ENCODE data around the gene MSRB1. TPM values are rescaled to one million over a fixed set of nuclear protein-coding genes. Genes with fewer than 3 reads are reported as not detected.

Gene MSRB1
- polyA plus RNA-seq, 3 donors = 79.7 to 87.6 (median 82.1) TPM

GRCh38 chr16:1981398-1981836 is 38.4 kb upstream of the MSRB1 start, which contains the start of gene NOXO1:
Gene NOXO1, minus strand, starts transcription at chr16:1981469. Its CDS starts 290 bp downstream, at chr16:1981179.
- no peak for DNase-seq

GRCh38 chr16:1980770-1981087 is 37.7 kb upstream of the MSRB1 start:
- DNase-seq = no peak

GRCh38 chr16:1980030-1980769 is 37.2 kb upstream of the MSRB1 start:
- no peak for DNase-seq

DNA sequence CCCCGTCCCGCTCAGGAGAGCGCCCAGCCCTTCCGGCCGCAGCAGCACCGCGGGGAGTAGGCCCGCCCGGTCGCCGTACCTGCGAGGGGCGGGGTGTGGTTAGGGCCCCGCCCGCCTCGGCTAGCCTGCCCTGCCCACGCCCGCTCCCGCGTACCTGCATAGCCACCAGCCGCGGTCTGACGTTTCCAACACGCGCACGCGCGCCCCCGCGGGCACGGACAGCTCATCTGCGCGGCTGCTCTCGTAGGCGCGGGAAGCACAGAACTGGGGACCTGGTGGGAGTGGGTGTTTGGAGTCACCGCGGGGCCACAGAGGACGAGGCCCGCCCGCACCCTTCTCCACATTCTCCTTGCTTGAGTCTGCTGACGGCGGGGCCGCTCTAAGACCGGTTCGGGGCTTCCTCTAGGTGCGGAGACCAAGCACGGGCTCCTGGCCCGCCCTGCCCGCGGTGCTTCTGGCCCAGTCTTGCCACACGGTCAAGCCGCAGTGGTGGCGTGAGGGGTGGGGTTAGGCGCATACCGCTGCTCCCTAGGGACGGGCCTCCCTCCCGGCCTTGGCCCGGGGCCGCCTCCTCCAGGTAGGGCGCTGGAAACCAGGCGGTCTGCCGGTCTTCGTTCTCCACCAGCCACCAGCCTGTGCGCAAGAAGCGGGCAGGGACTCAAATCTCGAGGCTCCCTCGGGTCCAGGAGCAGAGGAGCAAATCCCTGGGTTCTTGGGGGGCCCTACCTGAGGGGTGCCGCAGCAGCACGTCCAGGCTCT is 36.5 kb upstream of the MSRB1 start:
- no peak for DNase-seq

GRCh38 chr16:1978476-1979120 is 35.6 kb upstream of the MSRB1 start:
- no peak for DNase-seq

DNA sequence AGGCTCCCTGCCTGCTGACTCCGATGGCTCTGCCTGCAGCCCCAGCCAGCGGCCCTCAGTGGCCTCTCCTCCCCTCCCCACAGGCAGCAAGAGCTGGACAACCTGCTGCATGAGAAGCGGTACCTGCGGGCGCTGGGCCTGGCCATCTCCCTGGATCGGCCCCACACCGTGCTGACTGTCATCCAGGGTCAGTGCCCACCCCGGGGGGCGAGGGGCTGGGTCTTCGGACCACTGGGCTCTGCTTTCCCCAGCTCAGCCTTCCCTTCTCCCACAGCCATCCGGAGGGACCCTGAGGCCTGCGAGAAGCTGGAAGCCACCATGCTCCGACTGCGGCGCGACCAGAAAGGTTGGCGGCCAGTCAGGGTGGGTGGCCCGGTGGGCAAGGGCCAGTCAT is 34.9 kb upstream of the MSRB1 start:
- no peak for DNase-seq

- DNase-seq = no peak
Measured at GRCh38 chr16:1976951-1977874, 34.2 kb upstream of the MSRB1 start.

DNA sequence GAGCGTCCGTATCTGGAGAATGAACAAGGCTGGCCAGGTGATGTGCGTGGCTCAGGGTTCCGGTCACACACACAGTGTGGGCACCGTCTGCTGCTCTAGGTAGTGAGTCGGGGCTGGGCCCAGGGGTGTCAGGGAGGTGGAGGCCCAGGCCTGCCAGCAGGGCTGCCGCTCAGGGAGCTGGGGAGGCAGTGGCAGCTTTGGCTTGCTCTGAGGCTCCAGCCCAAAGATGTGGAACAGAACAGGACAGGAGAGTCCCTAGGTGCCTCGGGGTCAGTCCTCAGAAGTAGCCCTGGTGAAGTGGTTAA is 33.2 kb upstream of the MSRB1 start:
- no peak for DNase-seq

GRCh38 chr16:1975432-1976215 is 32.6 kb upstream of the MSRB1 start:
- DNase-seq = no peak

DNA sequence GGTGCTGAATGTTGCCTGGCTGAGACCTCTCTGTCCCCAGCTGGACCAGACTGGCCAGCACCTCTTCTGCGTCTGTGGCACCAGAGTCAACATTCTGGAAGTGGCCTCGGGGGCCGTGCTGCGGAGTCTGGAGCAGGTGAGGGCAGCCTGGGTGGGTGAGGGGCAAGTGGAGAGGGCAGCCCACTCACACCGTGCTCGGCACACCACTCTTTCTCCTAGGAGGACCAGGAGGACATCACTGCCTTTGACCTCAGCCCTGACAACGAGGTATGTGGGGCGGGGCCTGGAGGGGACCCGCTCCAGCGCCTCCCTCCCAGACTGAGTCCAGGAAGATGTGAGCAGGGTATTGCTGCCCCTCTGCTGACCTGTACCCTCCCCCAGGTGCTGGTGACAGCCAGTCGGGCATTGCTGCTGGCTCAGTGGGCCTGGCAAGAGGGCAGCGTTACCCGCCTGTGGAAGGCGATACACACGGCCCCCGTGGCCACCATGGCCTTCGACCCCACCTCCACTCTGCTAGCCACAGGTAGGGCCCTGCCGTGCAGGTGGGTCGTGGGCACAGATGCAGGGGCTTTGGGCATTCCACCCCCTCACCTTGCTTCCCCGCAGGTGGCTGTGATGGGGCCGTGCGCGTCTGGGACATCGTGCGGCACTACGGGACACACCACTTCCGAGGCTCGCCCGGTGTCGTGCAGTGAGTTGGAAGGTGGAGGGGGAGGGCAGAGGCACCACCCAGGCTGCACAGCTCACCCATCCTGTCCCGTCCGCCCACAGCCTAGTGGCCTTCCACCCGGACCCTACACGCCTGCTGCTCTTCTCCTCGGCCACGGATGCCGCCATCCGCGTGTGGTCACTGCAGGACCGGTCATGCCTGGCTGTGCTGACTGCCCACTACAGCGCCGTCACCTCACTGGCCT is 31.4 kb upstream of the MSRB1 start:
- DNase-seq = no peak

GRCh38 chr16:1973461-1974156 is 30.6 kb upstream of the MSRB1 start:
- no peak for DNase-seq

DNA sequence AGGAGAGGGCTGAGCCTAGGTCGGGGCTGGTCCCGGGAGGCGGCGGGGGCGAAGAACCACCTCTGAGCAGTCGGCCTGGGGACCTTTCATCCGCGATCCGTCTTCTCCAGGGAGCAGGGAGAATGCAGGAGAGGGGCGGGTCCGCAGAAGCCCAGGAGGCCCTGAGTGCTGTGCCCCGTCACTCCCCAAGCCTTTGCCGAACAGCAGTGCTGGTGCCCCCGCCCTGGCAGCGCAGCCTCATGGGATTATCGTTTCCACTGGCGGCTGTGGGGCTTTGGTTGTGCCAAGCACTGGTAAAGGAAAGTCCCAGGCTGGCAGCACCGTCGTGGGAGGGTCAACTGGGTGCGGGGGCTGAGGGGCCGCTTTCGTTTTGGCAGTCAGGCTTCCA is 29.5 kb upstream of the MSRB1 start:
- DNase-seq = no peak

DNA sequence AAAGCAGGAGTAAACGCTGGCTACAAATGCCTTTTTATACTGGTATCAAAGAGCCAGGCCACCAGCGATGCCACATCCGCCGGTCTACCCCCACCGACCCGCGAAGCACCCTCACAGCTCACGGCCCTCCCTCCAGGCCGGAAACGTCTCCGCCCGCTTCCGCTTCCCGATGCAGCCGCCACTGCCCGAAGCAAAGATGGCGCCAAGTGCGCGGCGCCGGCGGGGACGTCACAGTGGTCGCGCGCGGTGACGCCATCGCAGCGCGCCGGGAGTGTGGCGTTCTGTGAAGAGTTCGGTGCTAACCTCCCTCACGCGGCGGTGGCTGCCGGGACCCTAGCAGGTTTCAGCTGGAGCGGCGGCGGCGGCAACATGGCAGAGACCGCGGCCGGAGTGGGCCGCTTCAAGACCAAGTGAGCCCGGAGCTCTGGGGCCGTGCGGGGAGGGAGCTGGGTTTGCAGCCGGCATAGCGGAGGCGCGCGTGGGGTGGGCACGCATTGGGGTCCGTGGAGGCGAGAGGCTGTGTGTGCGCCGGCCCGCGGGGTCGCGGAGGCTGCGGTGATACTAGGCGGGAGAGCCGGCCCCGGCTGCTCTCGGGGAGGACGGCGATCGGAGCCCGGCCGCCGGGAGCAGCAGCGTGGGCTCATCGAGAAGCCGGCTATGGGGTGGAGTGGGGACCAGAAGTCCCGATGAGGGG is 28.9 kb upstream of the MSRB1 start, which contains the start of gene TBL3:
TBL3 (plus strand) TSS at position 258 of the 694 bp plus-strand sequence; CDS start at position 370, 112 bp downstream.
- DNase-seq = peak; percentile 94

DNA sequence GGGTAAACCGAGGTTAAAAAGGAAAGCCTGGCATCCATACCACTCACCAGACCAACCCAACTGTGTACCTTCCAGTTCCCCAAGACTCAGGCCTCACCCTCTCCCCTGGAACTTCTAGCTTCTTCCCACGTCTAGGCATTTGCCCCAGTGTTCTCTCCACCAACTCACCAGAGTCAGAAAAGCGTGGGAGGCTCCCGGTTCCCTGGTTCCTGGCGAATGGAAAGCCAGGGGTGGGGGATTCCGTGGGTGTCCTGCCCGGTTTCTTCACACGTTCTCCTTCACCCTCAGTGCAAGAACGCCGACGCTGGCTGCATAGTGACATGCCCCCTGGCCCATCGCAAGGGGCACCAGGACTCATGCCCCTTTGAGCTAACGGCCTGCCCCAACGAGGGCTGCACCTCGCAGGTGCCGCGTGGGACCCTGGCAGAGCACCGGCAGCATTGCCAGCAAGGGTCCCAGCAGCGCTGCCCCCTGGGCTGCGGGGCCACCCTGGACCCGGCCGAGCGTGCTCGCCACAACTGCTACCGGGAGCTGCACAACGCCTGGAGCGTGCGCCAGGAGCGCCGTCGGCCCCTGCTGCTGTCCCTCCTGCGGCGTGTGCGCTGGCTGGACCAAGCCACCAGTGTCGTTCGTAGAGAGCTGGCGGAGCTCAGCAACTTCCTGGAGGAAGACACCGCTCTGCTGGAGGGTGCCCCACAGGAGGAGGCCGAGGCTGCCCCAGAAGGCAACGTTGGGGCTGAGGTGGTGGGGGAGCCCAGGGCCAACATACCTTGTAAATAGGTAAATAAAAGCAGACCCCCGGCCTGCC is 25.4 kb upstream of the MSRB1 start:
- no peak for DNase-seq

DNA sequence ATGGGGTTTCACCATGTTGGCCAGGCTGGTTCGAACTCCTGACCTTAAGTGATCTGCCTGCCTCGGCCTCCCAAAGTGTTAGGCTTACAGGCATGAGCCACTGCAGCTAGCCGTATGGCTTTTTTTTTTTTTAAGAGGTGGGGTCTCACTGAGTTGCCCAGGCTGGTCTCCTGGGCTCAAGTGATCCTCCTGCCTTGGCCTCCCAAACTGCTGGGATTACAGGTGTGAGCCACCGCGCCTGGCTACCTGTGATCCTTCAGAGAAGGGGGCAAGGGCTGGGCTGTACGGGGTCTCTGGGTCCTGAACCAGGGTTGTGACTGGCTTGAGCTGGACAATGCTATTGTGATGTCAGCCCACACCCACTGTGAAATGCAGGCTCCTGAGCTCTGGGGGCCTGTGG is 23.5 kb upstream of the MSRB1 start, which contains the start of gene RNF151:
RNF151 (plus strand) TSS at position 397 of the 400 bp plus-strand sequence. CDS start 26 bp downstream, outside the sequence.
- DNase-seq = no peak

DNA sequence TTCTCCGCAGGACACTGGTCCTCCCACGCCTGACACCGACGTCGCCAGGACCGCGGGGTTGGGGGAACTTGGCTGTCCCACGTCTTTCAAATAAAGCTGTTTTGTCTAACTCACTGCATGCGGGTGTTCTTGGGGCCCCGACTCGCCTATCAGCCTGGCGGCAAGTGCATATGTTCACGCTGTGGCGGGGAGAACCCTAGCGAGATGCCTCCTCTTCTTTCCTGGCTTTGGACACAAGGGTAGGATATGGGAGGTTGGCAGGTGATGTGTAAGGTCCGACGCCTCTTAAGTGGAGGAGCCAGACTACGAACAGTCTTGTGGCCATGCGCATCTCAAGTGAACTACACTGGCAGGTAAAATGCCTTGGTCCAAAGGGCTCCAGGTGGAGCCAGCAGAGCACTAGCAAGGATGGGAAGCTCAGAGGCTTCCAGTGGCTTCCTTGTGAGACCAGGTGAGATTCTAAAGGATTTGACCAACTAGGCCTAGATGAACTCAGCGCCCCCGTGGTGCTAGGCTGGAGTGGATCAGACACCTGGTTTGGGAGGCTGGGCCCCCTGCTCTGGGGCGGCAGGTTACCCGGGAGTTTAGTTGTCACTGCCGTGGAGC is 22.5 kb upstream of the MSRB1 start:
- DNase-seq = no peak

All from renal pelvis (tissue), 4 donors.